ENCODE data around the gene NRAS.
"Not testable (repeated sequence)": the region's sequence is repeated elsewhere in the genome, so short reads cannot be mapped to it uniquely, and the experiment has no call there.

Gene NRAS

DNA sequence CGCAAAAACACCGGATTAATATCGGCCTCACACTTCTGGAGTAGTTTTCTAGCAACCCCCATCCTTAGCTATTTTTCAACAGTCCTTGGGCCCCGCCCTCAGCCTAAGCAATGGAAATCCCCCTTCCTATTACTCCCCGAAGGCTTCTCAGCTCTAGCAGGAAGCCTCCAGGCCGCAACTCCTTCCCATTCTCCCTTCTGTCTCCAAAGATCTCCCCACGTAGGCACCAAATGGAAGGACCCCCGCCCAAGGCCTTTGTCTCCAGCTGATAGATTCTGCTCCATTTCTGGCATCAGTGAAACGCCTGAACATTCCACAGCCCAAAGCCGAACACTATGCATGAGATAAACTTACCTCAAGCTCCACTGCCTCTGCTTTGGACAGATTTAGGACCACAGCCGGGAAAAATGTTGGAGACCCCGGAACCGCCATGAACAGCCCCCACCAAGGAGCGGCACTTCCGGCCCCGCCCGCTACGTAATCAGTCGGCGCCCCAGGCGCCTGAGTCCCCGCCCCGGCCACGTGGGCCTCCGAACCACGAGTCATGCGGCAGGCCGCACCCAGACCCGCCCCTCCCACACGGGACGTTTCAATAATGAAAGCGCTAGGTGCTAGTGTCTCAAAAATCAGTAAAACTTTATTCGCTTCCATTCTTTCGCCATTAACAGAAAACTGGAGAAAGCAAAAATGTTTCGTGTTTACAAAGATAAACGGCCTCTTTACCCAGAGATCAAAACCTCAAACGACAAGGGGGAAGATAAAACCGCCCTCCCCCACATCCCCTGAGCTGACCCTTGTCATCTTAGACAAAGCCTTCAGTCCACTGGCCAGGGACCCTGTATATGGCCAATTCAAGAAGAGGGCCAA, at the start of gene NRAS:
Gene NRAS (minus strand): TSS at position 468 of the 867 bp plus-strand sequence. CDS start 611 bp downstream, outside the sequence.
- DNase-seq = peak; percentile 93

DNA sequence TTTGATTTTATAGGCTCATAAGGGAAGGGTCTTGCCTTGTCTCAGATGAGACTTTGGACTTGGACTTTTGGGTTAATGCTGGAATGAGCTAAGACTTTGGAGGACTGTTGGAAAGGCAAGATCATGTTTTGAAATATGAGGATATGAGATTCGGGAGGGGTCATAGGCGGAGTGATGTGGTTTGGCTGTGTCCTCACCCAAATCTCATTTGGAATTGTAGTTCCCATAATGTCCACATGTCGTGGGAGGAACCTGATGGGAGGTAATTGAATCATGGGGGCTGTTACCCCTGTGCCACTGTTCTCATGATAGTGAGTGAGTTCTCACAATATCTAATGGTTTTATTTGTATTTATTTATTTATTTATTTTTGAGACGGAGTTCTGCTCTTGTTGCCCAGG, 48.1 kb upstream of the NRAS start:
- peak; percentile 28 for DNase-seq

DNA sequence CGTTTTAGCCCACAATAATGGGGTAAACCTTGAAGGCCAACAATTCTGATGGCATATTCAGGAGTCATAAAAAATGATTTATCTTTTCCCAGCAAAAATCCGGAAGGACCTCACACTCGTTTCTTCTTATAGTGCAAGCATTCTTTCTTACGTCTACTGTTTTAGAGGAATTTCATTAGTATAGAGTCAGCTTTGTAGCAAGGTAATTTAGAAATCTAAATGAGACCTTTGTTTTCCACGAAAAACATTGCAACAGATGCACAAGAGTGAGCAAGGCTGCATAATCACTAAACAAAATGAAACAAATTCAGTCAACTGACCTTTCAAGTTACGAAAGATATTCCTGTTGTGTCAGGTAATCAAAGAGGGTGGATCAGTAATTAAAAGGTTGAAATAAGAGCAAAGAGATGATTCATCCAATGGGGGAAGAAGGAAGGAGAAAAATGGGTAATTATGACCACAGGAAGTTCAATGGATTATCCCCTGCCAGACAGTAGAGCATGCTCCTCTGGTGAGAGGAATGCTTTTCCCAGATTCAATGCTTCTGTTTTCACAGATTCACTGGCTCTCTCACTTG, 41.8 kb upstream of the NRAS start:
- no peak for DNase-seq

DNA sequence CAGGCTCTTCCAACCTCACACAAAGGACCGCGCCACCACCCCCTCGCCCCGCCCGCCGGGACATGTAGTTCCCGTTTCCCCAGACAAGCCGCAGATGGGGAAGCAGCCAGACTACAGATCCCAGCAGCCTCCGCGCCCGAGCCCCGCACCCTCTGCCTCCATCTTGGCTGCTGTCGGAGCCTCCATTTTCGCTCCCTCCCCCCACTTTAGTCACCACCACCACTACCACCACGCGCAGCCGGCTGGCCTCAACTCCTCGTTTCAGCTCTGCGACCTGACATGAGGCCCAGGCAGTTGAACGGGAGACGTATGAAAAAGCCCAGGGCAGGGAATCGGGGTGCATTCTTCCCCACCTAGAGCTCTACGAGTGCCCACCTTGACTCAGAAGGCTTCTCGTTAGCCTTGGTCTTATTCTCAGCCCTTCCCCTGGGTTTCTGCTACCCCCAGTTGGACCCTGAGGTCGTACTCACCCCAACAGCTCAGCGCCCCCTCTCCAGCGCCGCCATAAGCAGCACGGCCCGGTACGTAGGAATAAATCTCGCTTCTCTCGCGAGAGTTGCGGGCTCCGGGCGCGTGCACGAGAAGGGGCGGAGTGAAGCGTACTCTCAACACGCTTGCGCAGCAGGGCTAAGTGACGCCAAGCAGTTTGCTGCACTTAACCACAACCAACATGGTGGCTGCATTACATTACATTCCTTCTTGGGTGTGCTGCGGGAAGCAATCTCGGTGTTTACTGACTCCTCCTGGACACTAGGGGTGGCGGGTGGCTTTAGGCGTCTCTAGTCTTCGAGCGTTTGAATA, 41.1 kb upstream of the NRAS start, which contains the start of gene CSDE1:
Gene CSDE1 (minus strand): TSS at position 530 of the 801 bp plus-strand sequence. CDS start 18,094 bp downstream, outside the sequence.
- DNase-seq = peak; percentile 99

DNA sequence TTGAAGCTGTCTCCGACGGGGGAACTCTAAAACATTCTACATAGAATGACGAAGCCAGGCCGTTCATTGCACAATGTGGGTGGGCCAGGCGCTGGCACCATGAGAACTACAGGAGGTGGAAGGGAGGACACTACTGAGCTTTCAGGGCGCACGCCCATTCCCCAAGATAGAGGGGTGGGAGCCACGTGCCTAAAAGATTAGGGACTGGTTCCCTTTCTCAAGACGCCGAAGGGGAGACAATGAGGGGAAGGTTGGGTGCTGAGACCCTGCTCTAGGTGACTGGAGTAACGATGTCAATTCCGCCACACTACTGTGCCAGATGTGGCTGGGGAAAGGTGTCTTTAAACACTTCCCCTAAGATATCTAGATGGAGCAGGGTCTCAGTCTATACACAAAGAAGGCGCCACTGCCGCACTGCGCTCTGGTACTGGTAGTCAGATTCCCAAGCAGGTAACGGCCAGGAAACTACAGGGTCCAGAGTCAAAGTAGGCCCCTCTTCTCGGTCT, 40.4 kb upstream of the NRAS start:
- DNase-seq = peak; percentile 32

DNA sequence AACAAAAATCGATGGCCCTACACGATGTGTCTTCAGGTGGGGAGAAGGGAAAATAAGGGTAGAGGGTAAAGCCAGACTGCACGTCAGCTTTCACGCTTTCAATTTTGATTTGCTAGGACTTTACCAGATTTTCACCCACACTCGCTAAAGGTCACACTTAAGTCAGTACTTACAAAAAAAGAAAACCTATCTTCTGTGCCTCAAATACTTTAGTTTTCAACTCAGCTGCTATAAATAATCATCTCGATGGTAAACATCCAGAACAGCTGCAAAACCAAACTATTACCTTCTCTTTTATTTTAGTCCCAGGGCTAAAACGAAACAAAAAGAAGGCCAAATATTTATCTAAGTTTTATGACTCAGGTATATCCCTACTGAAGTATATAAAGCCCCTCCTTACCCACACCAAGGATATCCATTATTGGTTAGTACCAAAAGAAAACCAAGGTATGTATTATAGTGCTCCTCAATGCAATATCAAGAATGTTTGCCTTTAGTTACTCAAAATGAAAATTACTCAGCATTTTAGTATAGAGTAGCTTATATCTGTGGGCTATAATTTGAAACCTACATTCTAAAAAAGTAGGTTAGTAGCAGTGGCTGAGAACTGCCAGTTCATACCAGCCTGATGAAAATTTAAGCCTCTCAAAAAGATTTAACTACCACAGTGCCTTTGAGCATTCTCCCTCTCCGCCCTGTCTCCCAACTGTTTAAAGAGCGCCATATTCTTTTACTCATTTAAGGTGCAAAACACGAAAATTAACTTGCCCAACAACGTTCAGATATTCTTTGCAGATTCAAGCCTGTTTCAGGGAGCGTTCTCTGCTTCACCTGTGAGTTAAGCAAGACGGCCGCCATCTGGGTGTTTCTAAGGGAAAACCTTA, 39.7 kb upstream of the NRAS start:
- DNase-seq = no peak

DNA sequence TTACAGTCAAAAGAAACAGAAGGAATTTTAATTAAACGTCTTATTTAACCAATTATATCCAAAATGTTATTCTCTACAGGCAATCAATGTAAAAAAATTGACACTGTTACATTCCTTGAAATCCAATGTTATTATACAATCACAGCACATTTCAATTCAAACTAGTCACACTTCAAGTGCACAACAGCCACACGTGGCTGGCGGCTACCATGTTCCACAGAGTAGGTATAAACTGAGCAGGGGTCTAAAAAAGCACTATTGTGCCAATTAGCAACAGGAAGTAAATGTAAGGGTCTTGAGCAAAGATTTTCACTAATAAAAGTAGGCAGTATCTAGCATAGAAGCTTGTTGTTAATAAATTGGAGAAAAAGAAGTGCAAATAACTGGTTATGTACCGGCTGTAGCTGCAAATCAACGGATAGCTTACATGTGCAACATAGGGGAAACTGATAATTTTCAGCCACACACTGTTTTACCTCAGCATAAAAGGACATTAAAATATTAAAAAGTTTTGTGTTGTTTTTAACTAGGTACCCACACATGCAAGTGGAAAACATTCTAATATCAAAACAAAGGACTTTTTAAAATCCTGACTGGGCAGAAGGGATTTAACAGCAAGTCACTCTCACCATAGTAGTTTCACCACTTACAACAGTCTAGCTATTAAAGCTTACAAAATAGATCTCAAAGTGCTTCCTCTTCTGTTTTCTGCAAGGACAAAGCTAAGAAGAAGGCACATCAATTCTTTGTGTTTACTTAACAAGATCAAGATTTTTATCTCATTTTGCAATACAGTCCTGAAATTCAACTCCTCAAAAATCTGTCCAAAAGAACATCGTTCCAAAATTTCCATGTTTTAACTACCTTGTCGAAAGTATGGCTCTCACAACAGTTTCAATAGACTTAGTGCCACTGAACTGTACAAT, 38.7 kb upstream of the NRAS start:
- DNase-seq = no peak

DNA sequence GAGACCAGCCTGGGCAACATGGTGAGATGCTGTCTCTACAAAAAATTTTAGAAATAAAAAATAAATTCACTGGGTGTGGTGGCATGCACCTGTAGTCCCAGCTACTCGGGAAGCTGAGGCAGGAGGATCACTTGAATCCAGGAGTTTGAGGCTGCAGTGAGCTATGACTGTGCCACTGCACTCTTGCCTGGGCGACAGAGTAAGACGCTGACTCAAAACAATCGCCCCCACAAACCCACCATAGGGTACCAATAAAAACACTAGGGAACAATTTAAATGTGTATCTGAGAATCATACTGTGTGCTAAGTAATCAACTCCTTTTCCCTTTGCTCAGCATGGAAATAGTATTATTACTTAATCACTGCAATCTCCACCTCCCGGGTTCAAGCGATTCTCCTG, 37.1 kb upstream of the NRAS start:
- not testable (repeated sequence) for DNase-seq

DNA sequence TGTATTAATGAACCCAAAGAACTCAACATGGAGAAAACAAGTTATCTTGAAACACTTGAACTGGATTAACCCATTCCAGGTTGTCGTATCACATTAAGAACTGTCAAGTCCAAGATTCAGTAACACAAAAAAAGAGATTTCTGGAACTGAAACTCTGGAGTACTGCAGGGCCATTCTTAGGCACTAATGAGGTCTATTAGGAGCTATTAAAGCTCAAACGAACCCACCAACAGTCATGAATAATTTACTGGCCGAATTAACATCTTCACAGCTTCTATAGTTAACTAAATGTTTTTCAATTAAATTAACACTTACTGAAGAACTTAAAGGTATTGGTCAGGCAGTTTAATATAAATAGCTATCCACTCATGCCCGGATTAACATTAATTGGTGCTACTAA, 36.6 kb upstream of the NRAS start:
- DNase-seq = no peak

DNA sequence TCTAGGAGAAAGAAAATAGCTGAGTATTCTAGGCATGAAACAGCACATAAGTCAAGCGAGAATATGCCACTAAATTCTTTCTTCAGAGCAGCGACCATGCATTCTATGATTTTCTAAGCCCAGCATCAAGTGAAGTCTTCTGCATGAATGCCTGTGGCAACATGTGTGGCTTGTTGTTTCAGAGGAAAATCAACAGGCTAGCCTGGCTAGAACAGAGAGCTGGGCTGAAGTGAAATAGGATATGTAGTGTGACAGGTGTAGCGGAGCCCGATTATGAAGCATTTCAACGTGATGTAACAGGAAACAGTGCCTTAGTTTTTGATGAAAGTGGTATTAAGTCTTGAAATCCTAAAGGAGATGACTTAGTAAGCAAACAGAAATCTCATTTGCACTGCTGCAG, 34.2 kb upstream of the NRAS start:
- DNase-seq = no peak

DNA sequence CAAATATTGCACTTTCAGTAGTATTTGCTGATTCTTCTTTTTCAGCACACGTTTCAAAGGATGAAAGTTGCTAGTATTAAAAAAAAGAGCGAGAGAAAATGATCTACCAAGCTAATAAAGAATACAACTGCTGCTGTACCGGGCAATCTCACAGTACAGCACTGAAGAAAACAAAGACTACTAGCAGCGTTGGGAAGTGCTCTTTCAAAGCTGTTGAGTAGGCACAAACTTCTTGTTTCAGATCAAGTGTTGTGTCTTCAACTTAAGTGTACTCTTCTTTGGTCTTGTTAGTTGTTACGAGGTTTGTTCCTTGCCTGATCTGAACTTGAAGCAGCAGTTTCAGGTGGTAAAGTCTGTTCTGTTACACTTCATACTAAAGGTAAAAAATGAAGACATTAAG, 33.3 kb upstream of the NRAS start:
- no peak for DNase-seq

DNA sequence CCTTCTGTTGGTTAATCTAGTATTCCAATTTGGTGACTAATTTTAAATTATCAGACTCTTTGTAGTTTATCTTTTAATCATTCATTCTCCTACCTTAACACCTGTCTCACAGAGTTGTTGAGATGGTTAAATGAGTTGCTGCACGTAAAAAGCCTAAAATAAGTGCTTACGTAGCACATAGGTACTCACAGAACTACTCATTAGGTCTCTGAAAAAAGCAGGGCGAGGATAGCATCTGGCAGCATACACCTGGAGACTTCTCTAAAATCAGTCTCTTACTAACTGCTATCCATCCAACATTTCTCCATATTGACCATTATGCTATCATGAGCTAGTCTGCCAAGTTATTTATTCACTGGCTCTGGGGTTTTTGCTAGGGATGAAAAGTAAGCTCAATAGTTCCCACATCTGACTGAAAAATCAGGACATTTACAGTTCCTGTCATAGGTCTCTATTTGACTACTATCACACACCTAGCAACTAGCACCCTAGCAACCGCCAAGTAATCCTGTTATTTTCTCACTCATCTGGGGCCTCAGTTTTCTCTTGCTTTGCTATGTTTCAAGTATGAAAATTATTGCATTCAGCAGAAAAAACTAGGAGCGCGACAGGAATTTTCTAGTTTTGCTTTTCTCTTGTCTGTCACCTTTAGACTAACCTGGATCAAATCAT, 30.0 kb upstream of the NRAS start:
- no peak for DNase-seq

DNA sequence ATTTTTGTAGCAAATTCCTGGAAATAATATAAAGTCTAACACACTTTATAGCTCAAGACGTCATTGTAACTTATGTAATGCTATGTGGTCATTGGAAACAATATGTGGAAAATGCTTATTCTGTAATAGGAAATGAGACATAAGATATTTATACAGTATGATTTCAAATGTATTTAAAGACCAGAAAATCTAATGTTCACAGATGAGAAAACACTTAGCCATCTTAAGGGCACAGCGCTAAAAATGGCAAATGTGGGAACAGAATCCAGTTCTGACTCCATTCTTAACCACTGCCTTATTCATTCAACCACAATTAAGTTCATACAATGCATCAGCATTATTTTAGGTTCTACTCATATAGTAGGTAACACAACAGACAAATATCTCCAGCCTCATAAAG, 28.7 kb upstream of the NRAS start:
- no peak for DNase-seq

DNA sequence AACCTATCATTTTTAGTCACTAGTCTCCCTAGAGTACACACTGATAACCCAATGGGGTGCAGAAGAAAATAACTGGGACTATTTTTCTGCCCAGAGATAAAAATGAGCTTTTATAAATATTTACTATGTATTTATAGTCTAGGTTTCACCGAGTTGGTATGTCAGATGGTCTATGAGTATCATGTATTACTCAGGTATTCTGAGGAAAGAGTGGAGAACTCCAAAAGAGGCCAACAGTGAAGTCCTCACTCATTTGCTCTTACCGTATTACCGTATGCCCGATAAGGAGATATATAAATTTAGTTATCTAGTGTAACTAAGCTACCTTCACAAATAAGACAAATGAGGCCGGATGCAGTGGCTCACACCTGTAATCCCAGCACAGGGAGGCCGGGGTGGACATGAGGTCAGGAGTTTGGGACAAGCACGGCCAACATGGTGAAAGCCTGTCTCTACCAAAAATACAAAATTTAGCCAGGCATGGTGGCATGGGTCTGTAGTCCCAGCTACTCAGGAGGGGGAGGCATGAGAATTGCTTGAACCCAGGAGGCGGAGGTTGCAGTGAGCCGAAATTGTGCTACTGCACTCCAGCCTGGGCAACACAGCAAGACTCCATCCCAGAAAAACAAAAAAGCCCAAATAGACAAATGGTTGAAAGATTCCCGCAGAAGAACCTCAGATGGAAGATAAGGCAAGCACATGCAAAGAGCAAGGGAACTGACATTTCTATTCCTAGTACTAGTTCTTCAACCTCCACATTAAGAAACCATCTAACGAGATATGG, 25.6 kb upstream of the NRAS start:
- no peak for DNase-seq

DNA sequence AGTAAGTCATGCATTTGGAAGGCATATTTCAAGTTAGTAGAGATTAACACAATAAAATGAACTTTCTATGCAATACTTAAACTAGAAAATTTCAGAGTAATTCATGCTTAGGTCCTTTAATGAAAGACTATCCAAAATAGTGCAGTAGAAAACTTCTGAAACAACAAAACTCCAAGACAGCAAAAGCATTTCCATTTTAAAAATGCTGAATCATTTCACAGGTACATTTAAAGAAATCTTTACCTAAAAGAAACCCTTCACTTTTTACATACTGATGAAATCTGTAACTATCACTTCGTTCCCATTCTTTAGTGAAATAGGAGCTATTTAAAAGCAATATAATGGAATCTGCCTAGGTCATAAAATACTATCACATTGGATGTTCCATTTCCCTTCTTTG, 23.8 kb upstream of the NRAS start:
- no peak for DNase-seq

DNA sequence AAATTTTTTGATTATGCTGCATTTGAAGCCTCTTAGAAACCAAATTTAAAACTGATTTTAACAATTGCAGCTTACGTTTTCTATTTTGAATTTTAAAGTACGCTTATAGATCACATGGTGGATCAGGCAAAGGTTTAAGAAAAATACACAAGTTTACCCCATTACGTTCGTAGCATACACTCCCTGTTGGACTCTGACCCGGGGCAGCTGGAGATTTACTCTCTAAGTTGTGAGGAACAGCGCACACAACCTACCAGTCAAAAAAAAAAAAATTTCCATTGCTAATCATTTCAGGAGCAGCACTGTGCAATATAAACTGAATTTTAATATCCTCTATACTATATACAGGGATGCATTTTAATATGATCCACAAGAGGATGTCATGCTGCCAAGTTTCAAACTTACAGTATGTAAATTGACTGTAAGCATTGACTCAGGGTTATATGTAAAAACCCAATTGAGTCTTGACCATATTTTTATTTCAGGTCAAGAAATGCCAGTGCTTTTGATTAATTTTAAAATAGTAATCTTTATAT, 20.8 kb upstream of the NRAS start:
- no peak for DNase-seq

DNA sequence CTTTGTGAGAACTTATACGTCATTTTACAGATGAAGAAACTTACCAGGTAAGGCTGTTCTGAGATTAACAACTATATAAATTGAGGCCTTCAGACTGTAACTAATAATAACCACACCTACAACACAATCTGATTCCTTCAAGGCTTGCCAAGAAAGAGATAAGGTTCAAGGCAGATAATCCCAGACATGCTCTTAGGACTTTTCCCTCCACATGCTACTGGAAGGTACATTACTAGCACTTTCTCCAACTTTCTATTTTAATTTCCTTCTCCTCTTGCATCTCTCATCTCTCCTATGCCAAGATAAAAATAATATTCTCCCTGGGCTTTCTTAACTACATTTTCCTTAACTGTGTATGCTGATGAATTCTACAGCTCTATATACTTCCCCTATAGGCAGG, 18.9 kb upstream of the NRAS start:
- no peak for DNase-seq

DNA sequence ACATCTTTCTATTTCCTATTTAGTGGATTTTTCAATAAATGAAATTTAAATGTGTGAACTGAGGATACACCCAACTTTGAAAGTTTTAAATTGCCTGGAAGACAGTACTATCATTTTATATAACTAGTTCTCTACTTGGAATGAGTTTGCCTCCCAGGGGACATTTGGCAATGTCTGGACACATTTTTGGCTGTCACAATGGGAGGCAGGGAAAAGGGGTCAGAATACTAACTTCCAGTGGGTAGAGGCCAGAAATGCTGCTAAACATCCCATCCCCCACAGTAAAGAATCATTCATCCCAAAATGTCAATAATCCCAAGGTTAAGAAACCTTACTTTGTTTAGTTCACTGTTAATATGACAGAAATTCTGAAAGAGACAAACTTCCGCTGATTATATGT, 13.2 kb upstream of the NRAS start:
- no peak for DNase-seq

DNA sequence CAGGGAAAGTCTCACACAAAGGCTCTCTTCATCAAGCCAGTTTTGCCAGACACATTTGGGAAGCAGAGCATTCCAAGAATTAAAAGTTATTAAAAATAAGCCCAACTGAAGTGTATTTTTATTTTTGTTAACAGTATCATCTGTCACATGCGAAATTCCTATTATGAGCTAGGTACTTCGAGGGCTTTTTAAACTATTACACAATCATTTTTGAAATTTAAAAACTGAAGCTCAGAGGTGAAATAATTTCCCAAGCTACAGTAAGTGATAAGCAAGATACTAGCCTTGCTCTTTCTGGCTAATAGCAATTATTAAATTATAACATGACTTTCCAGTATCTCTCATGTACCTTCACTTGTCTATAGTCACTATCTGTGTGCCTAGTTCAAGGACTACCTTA, 12.0 kb upstream of the NRAS start:
- no peak for DNase-seq

DNA sequence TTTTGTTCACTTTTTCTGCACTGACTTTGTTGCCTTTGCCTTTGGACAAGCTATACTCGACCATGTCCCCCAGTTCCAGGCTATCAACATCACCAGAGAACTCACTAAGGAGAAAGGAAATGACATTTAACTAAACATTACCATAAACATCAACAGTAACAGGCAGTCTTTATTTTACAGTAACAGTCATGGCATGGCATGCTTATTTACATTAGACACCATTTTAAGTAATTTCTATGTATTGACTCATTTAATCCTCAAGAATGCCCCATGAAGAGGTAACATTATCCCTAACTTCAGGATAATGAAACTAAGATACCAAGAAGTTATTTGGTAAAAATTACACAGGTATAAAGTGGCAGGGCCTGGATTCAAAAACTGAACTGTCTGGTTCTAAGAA, 8.7 kb upstream of the NRAS start:
- no peak for DNase-seq
